Measurements from ENCODE around the gene CERKL.

GRCh38 chr2:181515719-181516118, 141.2 kb downstream of the CERKL start:
- TF ChIP-seq ARNTL (CRISPR knock-in tag; IDR thresholded peaks at IDR 0.05; ENCODE audit: borderline replicate concordance, low read depth), result no peak
- no peak for TF ChIP-seq OSR1 (CRISPR knock-in tag; IDR thresholded peaks at IDR 0.05)
- no peak for TF ChIP-seq ZNF565 (CRISPR knock-in tag; conservative IDR thresholded peaks at IDR 0.05; ENCODE audit: low read depth)
- TF ChIP-seq CSDC2 (CRISPR knock-in tag; IDR thresholded peaks at IDR 0.05), result no peak
- no peak for TF ChIP-seq PPARA (CRISPR knock-in tag; IDR thresholded peaks at IDR 0.05; ENCODE audit: borderline replicate concordance)
- TF ChIP-seq ZNF70 (CRISPR knock-in tag; IDR thresholded peaks at IDR 0.05), result no peak
- no peak for TF ChIP-seq ZC3H10 (CRISPR knock-in tag; IDR thresholded peaks at IDR 0.05)
- TF ChIP-seq PATZ1 (CRISPR knock-in tag; IDR thresholded peaks at IDR 0.05; ENCODE audit: borderline replicate concordance), result no peak

All from SK-N-SH treated with all-trans-retinoic acid at 6 μM for 48 hours (cell line).